Measurements from ENCODE around the gene COPB1. TPM values are rescaled to one million over a fixed set of nuclear protein-coding genes. Genes with fewer than 3 reads are reported as not detected.

COPB1 gene
- polyA plus RNA-seq, 1 donor from 2014 or later: 157 TPM

DNA sequence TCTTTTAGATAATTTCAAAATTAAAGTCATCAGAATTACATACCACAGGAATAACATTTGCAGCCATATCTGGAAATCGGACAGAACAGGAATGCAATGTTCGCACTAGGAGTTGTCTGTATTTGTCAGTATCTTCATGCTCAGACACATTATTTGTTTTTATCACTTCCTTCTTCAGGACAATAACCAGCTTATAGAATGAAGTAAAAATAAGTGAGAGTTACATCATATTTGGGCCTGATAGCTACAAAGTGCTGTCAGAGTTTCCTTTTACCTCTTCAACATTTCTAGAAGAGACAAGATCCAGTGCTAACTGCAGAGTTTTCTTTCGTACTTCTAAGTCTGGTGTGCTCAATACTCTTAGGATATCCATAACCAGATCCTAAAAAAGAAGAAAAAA lies 18.9 kb downstream of the COPB1 start:
- H4K20me1 ChIP-seq (ENCODE audit: insufficient read depth): no peaks in the 10 kb centered on the region

DNA sequence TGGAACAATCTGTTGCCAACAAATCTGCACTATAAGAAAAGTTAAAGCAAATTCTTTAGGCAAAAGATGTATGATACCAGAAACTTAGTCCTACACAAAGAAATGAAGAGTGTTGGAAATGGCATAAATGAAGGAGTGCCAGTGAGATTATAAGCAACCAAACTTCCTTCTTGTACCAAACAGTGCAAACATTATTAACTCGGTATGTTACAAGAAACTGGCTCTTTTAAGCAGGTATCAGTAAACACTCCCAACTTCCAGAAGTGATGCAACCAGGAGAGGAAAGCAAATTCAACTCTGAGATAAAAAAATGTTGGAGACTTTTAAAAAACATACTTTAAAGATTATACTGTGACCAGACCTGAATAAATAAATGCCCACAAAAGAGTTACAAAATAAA lies 28.5 kb downstream of the COPB1 start:
- Histone ChIP-seq H3F3A (ENCODE audit: insufficient read depth, low read length, poor library complexity, severe bottlenecking) (no peaks in the 10 kb centered on the region), H2AFZ (ENCODE audit: low read depth, low read length) (no peak overlapping the region), H3K27me3 (ENCODE audit: insufficient read depth, low read depth, low read length) (no peaks in the 10 kb centered on the region), H3K4me2 (ENCODE audit: low read length) (no peak overlapping the region), H4K20me1 (ENCODE audit: insufficient read depth) (no peaks in the 10 kb centered on the region), H3K9me2 (ENCODE audit: insufficient read depth, low read length) (no peaks in the 10 kb centered on the region), H3K4me3 (ENCODE audit: low read length) (no peak overlapping the region), H3K36me3 (ENCODE audit: insufficient read depth, low read length) (peaks cover 10% of the 10 kb centered on the region), H3K9me3 (ENCODE audit: low read length) (no peaks in the 10 kb centered on the region), H3K79me2 (replicated peaks; ENCODE audit: insufficient read depth, low read length) (no peaks in the 10 kb centered on the region), H3K9ac (ENCODE audit: low read length) (no peak overlapping the region), H3K27ac (ENCODE audit: low read length) (no peak overlapping the region)
- TF ChIP-seq RAD21 (conservative IDR thresholded peaks at IDR 0.05) (no peak), EZH2 (IDR thresholded peaks at IDR 0.05; ENCODE audit: borderline replicate concordance, insufficient read depth, low read length, poor library complexity, severe bottlenecking) (no peak), EP300 (conservative IDR thresholded peaks at IDR 0.05; ENCODE audit: poor library complexity, severe bottlenecking) (no peak), SMC3 (conservative IDR thresholded peaks at IDR 0.05; ENCODE audit: poor library complexity) (no peak)

More for the DNA sequence above, 18.9 kb downstream of the COPB1 start:
- Histone ChIP-seq H3K9me2 (ENCODE audit: insufficient read depth, low read length) (no peaks in the 10 kb centered on the region), H2AFZ (ENCODE audit: low read depth, low read length) (no peak overlapping the region), H3K4me3 (ENCODE audit: low read length) (no peak overlapping the region), H3K4me2 (ENCODE audit: low read length) (no peak overlapping the region), H3K36me3 (ENCODE audit: insufficient read depth, low read length) (peaks cover 15% of the 10 kb centered on the region), H3K9me3 (ENCODE audit: low read length) (no peaks in the 10 kb centered on the region), H3K27me3 (ENCODE audit: insufficient read depth, low read depth, low read length) (no peaks in the 10 kb centered on the region), H3K79me2 (replicated peaks; ENCODE audit: insufficient read depth, low read length) (no peaks in the 10 kb centered on the region), H3F3A (ENCODE audit: insufficient read depth, low read length, poor library complexity, severe bottlenecking) (no peaks in the 10 kb centered on the region), H3K9ac (ENCODE audit: low read length) (no peak overlapping the region), H3K27ac (ENCODE audit: low read length) (no peak overlapping the region)
- TF ChIP-seq POLR2AphosphoS5 (IDR thresholded peaks at IDR 0.05) (no peak), EZH2 (IDR thresholded peaks at IDR 0.05; ENCODE audit: borderline replicate concordance, insufficient read depth, low read length, poor library complexity, severe bottlenecking) (no peak), RAD21 (conservative IDR thresholded peaks at IDR 0.05) (no peak), EP300 (conservative IDR thresholded peaks at IDR 0.05; ENCODE audit: poor library complexity, severe bottlenecking) (no peak), SMC3 (conservative IDR thresholded peaks at IDR 0.05; ENCODE audit: poor library complexity) (no peak), TAF1 (IDR thresholded peaks at IDR 0.05; ENCODE audit: low read depth) (no peak), MXI1 (conservative IDR thresholded peaks at IDR 0.05; ENCODE audit: poor library complexity, severe bottlenecking) (no peak)
- TF ChIP-seq, protein P1, sequence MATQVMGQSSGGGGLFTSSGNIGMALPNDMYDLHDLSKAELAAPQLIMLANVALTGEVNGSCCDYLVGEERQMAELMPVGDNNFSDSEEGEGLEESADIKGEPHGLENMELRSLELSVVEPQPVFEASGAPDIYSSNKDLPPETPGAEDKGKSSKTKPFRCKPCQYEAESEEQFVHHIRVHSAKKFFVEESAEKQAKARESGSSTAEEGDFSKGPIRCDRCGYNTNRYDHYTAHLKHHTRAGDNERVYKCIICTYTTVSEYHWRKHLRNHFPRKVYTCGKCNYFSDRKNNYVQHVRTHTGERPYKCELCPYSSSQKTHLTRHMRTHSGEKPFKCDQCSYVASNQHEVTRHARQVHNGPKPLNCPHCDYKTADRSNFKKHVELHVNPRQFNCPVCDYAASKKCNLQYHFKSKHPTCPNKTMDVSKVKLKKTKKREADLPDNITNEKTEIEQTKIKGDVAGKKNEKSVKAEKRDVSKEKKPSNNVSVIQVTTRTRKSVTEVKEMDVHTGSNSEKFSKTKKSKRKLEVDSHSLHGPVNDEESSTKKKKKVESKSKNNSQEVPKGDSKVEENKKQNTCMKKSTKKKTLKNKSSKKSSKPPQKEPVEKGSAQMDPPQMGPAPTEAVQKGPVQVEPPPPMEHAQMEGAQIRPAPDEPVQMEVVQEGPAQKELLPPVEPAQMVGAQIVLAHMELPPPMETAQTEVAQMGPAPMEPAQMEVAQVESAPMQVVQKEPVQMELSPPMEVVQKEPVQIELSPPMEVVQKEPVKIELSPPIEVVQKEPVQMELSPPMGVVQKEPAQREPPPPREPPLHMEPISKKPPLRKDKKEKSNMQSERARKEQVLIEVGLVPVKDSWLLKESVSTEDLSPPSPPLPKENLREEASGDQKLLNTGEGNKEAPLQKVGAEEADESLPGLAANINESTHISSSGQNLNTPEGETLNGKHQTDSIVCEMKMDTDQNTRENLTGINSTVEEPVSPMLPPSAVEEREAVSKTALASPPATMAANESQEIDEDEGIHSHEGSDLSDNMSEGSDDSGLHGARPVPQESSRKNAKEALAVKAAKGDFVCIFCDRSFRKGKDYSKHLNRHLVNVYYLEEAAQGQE (IDR thresholded peaks at IDR 0.05; ENCODE audit: borderline replicate concordance): no peak
- TF ChIP-seq, protein P2, sequence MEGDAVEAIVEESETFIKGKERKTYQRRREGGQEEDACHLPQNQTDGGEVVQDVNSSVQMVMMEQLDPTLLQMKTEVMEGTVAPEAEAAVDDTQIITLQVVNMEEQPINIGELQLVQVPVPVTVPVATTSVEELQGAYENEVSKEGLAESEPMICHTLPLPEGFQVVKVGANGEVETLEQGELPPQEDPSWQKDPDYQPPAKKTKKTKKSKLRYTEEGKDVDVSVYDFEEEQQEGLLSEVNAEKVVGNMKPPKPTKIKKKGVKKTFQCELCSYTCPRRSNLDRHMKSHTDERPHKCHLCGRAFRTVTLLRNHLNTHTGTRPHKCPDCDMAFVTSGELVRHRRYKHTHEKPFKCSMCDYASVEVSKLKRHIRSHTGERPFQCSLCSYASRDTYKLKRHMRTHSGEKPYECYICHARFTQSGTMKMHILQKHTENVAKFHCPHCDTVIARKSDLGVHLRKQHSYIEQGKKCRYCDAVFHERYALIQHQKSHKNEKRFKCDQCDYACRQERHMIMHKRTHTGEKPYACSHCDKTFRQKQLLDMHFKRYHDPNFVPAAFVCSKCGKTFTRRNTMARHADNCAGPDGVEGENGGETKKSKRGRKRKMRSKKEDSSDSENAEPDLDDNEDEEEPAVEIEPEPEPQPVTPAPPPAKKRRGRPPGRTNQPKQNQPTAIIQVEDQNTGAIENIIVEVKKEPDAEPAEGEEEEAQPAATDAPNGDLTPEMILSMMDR (IDR thresholded peaks at IDR 0.05; ENCODE audit: poor library complexity, severe bottlenecking): no peak

All from neural cell (in vitro differentiated cells).